ENCODE data around the gene ITGBL1. TPM values are rescaled to one million over a fixed set of nuclear protein-coding genes. Genes with fewer than 3 reads are reported as not detected.

ITGBL1 gene
- total and polyA plus RNA-seq, 2 of the 4 experiments (the other 2 are of a cell fraction) = 22.2 to 24.2 TPM

DNA sequence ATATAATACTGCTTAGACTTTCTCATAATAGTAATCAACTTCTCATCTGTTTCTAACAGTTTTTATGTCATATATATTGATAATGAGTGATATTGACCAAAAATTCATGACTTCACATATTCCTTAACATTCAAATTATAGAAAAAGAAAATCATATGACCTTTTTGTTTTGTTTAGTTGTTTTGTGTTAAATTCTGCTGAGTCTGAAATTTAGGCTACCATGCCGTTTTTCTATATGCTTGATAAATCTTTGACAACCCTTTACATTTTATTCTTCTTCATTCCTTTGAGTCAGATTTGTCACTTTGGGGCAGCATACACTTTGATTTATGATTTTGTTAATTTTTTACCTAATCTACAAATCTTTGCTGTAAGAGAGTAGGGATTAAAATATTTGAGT is 176.4 kb downstream of the ITGBL1 start:
- no peak overlapping the region for H3K56ac ChIP-seq (ENCODE audit: extremely low read depth, insufficient read depth, low read length)
- ChIA-PET CTCF (interaction anchor here (0.7 kb wide), 1 partner anchor 1078 kb away, joined by 5 read pairs; no protein-coding TSS in a partner anchor), POLR2A (ENCODE audit: unreplicated experiment) (no interaction called here)
- H3K4me1 ChIP-seq (ENCODE audit: control insufficient read depth, insufficient read depth, low read length) = peaks cover 4% of the 10 kb centered on the region; the same call in 1 of the 2 replicates
- H3K4me3 ChIP-seq (ENCODE audit: insufficient read depth, low read depth, low read length) = no peak overlapping the region
- no peak overlapping the region for H4K8ac ChIP-seq (ENCODE audit: low read depth in 2 of 2, low read length in 2 of 2)
- no peak overlapping the region for H2BK5ac ChIP-seq (ENCODE audit: low read depth, low read length, poor library complexity, severe bottlenecking)
- TF ChIP-seq MAZ (IDR thresholded peaks at IDR 0.05; ENCODE audit: borderline replicate concordance, low read depth, low read length) (no peak), SMC3 (IDR thresholded peaks at IDR 0.05; ENCODE audit: low read depth, low read length) (no peak), CEBPB (IDR thresholded peaks at IDR 0.05; ENCODE audit: low read depth, low read length) (no peak), MAFK (IDR thresholded peaks at IDR 0.05; ENCODE audit: low read depth, low read length) (peak; percentile 58), USF2 (IDR thresholded peaks at IDR 0.05; ENCODE audit: low read depth, low read length) (no peak), NFE2L2 (IDR thresholded peaks at IDR 0.05; ENCODE audit: low read depth, low read length) (no peak)
- no peak overlapping the region for H3K18ac ChIP-seq (ENCODE audit: low read depth, low read length)
- H3K23ac ChIP-seq (ENCODE audit: low read depth, low read length) = no peak overlapping the region
- no peaks in the 10 kb centered on the region for H3K27me3 ChIP-seq (ENCODE audit: control insufficient read depth, insufficient read depth, low read length)
- no peaks in the 10 kb centered on the region for H4K20me1 ChIP-seq (ENCODE audit: insufficient read depth, low read length)
- no peak overlapping the region for H4K5ac ChIP-seq (ENCODE audit: low read depth, low read length)
- dilution Hi-C loops (cut with HindIII; ENCODE audit: low sequenced_read_pairs, unreplicated experiment) (no loop called here), in situ Hi-C loops (cut with MboI; ENCODE audit: low sequenced_read_pairs) (no loop called here), intact Hi-C loops (cut with micrococcal nuclease) (no loop called here)
- H3K4ac ChIP-seq (ENCODE audit: low read depth, low read length) = no peak overlapping the region
- H3K9me1 ChIP-seq (ENCODE audit: insufficient read depth, low read length) = 0 out of 2 replicates have a peak, but pooled peaks cover 3% of the 10 kb centered on the region
- H3K4me2 ChIP-seq (ENCODE audit: low read depth, low read length) = no peak overlapping the region
- no peak overlapping the region for H2BK20ac ChIP-seq (ENCODE audit: low read depth, low read length)
- H2AK9ac ChIP-seq (replicated peaks; ENCODE audit: low read depth, low read length, poor library complexity) = no peak overlapping the region
- H2AK5ac ChIP-seq (ENCODE audit: low read depth, low read length) = no peak overlapping the region
- H3K9ac ChIP-seq (ENCODE audit: low read depth, low read length) = no peak overlapping the region
- H3K79me1 ChIP-seq (ENCODE audit: low read depth in 1 of 2, low read length in 2 of 2) = no peaks in the 10 kb centered on the region
- no TSS peak for BruUV-seq (replicated peaks)
- no peak overlapping the region for H2AFZ ChIP-seq (replicated peaks; ENCODE audit: low read length, poor library complexity)
- no peak overlapping the region for H4K91ac ChIP-seq (ENCODE audit: insufficient read depth, low read depth, low read length)
- no peak overlapping the region for H3K14ac ChIP-seq (replicated peaks; ENCODE audit: low read depth, low read length)
- no peaks in the 10 kb centered on the region for H3K9me3 ChIP-seq (ENCODE audit: control insufficient read depth, insufficient read depth, low read length)
- H2BK120ac ChIP-seq (ENCODE audit: low read depth, low read length) = no peak overlapping the region
- no peak overlapping the region for H3K27ac ChIP-seq (ENCODE audit: insufficient read depth, low read length)
- DNase-seq (no peak), ATAC-seq (ENCODE audit: low read depth) (no peak)
- H2BK15ac ChIP-seq (ENCODE audit: low read depth, low read length) = no peak overlapping the region
- no CpG with 5 or more reads among the region's 1 CpG for WGBS, 2 experiments (ENCODE audit: extremely low coverage in 2 of 2, insufficient read length in 1 of 2)
- no peaks in the 10 kb centered on the region for H3K36me3 ChIP-seq (ENCODE audit: control insufficient read depth, insufficient read depth, low read length)

All from IMR-90 (cell line).